Liver (tissue), 9 donors: Measurements from ENCODE around the gene KCNK18. TPM values are rescaled to one million over a fixed set of nuclear protein-coding genes. Genes with fewer than 3 reads are reported as not detected.
"Not testable (repeated sequence)": the region's sequence is repeated elsewhere in the genome, so short reads cannot be mapped to it uniquely, and the experiment has no call there.

Experiments used
- DNase-seq: peaks from one replicate; pipeline ENCODE4 v3.0.0-alpha.2; 2017; ENCODE audit warnings: low spot score
- H3K27ac ChIP-seq, 2 donors: one replicate each; pipeline ENCODE4 v1.7.0; 2013; ENCODE audit warnings: inconsistent platforms in 2 of 2, low read length in 2 of 2, control low read depth in 1 of 2, low read depth in 1 of 2, mild to moderate bottlenecking in 1 of 2
- H3K27me3 ChIP-seq, 4 donors: one replicate each; pipeline versions ENCODE4 v1.6.1 to v1.7.0; 2013; ENCODE audit warnings: low read length in 3 of 4, inconsistent platforms in 1 of 4, mild to moderate bottlenecking in 1 of 4, moderate library complexity in 1 of 4; ENCODE audit not compliant: control insufficient read depth in 4 of 4, insufficient read depth in 4 of 4
- H3K36me3 ChIP-seq, 4 donors: one replicate each; pipeline versions ENCODE4 v1.6.1 to v1.7.0; 2013; ENCODE audit warnings: low read length in 3 of 4, mild to moderate bottlenecking in 3 of 4, low read depth in 1 of 4, moderate library complexity in 1 of 4; ENCODE audit not compliant: control insufficient read depth in 4 of 4, insufficient read depth in 3 of 4
- H3K4me1 ChIP-seq, 4 donors: one replicate each; pipeline versions ENCODE4 v1.6.1 to v1.7.0; 2013; ENCODE audit warnings: low read length in 3 of 4, mild to moderate bottlenecking in 3 of 4, moderate library complexity in 1 of 4; ENCODE audit not compliant: control insufficient read depth in 4 of 4, insufficient read depth in 4 of 4
- H3K4me3 ChIP-seq, 3 donors: one replicate each; pipeline versions ENCODE4 v1.6.1 to v1.7.0; 2013; ENCODE audit warnings: low read length in 3 of 3, control low read depth in 1 of 3, low read depth in 1 of 3, mild to moderate bottlenecking in 1 of 3
- H3K9ac ChIP-seq, 2 donors: one replicate each; pipeline ENCODE4 v1.7.0; 2013; ENCODE audit warnings: low read length in 2 of 2, mild to moderate bottlenecking in 2 of 2, moderate library complexity in 2 of 2, control low read depth in 1 of 2, low read depth in 1 of 2
- H3K9me3 ChIP-seq, 4 donors: one replicate each; pipeline versions ENCODE4 v1.6.1 to v1.7.0; 2013; ENCODE audit warnings: low read length in 3 of 4; ENCODE audit not compliant: control insufficient read depth in 4 of 4
- ATF3 ChIP-seq: IDR thresholded peaks from 2 replicates; pipeline ENCODE4 v1.6.1; 2016; ENCODE audit warnings: antibody characterized with exemption
- CTCF ChIP-seq: fragments of 150-350 bp; IDR thresholded peaks from 2 replicates; pipeline ENCODE4 v1.5.1; 2017; ENCODE audit warnings: improper control_type of control experiment, low read depth, low read length; ENCODE audit not compliant: missing input control
- FOXA1 ChIP-seq: IDR thresholded peaks from 2 replicates; pipeline ENCODE4 v1.6.1; 2016; ENCODE audit warnings: antibody characterized with exemption
- FOXA2 ChIP-seq: IDR thresholded peaks from 2 replicates; pipeline ENCODE4 v1.6.1; 2016; ENCODE audit warnings: antibody characterized with exemption
- GABPA ChIP-seq, 2 donors: IDR thresholded peaks in 1 of 2; conservative IDR thresholded peaks in 1 of 2; 2 replicates each; pipeline ENCODE4 v1.6.1; 2016; ENCODE audit warnings: antibody characterized with exemption in 2 of 2, mild to moderate bottlenecking in 1 of 2, moderate library complexity in 1 of 2
- HNF4A ChIP-seq, 2 donors: conservative IDR thresholded peaks; 2 replicates each; pipeline ENCODE4 v1.6.1; 2016; ENCODE audit warnings: antibody characterized with exemption in 2 of 2, mild to moderate bottlenecking in 2 of 2
- HNF4G ChIP-seq: IDR thresholded peaks from 2 replicates; pipeline ENCODE4 v1.6.1; 2016; ENCODE audit warnings: antibody characterized with exemption
- JUND ChIP-seq, 2 donors: IDR thresholded peaks; 2 replicates each; pipeline ENCODE4 v1.6.1; 2016; ENCODE audit warnings: antibody characterized with exemption in 2 of 2
- MAX ChIP-seq: IDR thresholded peaks from 2 replicates; pipeline ENCODE4 v1.6.1; 2016; ENCODE audit warnings: antibody characterized with exemption
- NR2F2 ChIP-seq: IDR thresholded peaks from 2 replicates; pipeline ENCODE4 v1.6.1; 2016; ENCODE audit warnings: antibody characterized with exemption
- RAD21 ChIP-seq, 2 donors: IDR thresholded peaks; 2 replicates each; pipeline ENCODE4 v1.6.1; 2016; ENCODE audit warnings: antibody characterized with exemption in 2 of 2, mild to moderate bottlenecking in 2 of 2
- REST ChIP-seq: IDR thresholded peaks from 2 replicates; pipeline ENCODE4 v1.6.1; 2016; ENCODE audit warnings: antibody characterized with exemption, mild to moderate bottlenecking
- RXRA ChIP-seq, 2 donors: IDR thresholded peaks; 2 replicates each; pipeline ENCODE4 v1.6.1; 2017 to 2018; ENCODE audit warnings: antibody characterized with exemption in 2 of 2, mild to moderate bottlenecking in 1 of 2
- SP1 ChIP-seq: IDR thresholded peaks from 2 replicates; pipeline ENCODE4 v1.6.1; 2018; ENCODE audit warnings: antibody characterized with exemption, mild to moderate bottlenecking
- TAF1 ChIP-seq: conservative IDR thresholded peaks from 2 replicates; pipeline ENCODE4 v1.6.1; 2016; ENCODE audit warnings: antibody characterized with exemption, mild to moderate bottlenecking
- YY1 ChIP-seq: IDR thresholded peaks from 2 replicates; pipeline ENCODE4 v1.6.1; 2016; ENCODE audit warnings: antibody characterized with exemption, mild to moderate bottlenecking
- ZBTB33 ChIP-seq: IDR thresholded peaks from 2 replicates; pipeline ENCODE4 v1.6.1; 2016; ENCODE audit warnings: antibody characterized with exemption
- WGBS: extraction: QIAGEN DNeasy Blood & Tissue Kit; methylation state at CpG from one replicate; pipeline ENCODE4 v1.1.7; 2013; 5-methylcytosine and 5-hydroxymethylcytosine counted together
- polyA plus RNA-seq, 2 donors: library from polyadenylated mRNA; stranded (reverse) in 1 of 2; unstranded in 1 of 2; fragments of 200-250 nt in 1 of 2; fragments of >200 nt in 1 of 2; fragmentation: Nextera tagmentation in 1 of 2; extraction: Ambion mirVana in 1 of 2; gene quantifications; one replicate each; pipeline versions ENCODE4 v1.2.1 to v1.2.3, GENCODE V29; 2013 to 2015
- total RNA-seq, 2 donors: library from RNA; depleted of rRNA; stranded (reverse); fragments of >200 nt; gene quantifications; one replicate each; pipeline ENCODE4 v1.2.3, GENCODE V29; 2014
- donor health status: healthy.
- donor health status: healthy.
- donor health status: healthy.
- donor health status: healthy.
- donor health status: healthy.

The KCNK18 gene
- total and polyA plus RNA-seq, 4 donors: not detected

GRCh38 chr10:117184821-117185220, 12.5 kb upstream of the KCNK18 start:
- DNase-seq: no peak
- Histone ChIP-seq H3K36me3 (no peaks in the 10 kb centered on the region), H3K9me3 (peaks cover 0 to 1% (median 0%) of the 10 kb centered on the region in 4 donors), H3K4me1 (no peaks in the 10 kb centered on the region), H3K27ac (no peak overlapping the region), H3K4me3 (no peak overlapping the region), H3K27me3 (peaks cover 0 to 7% (median 0%) of the 10 kb centered on the region in 4 donors), H3K9ac (no peak overlapping the region)
- TF ChIP-seq REST (no peak), JUND (IDR thresholded peaks at IDR 0.05) (no peak), NR2F2 (no peak), RAD21 (IDR thresholded peaks at IDR 0.05) (no peak), SP1 (no peak), ZBTB33 (no peak), MAX (no peak), YY1 (no peak), CTCF (no peak), FOXA2 (no peak), GABPA (IDR thresholded peaks at IDR 0.05 in 1 of 2, conservative IDR thresholded peaks at IDR 0.05 in 1 of 2) (no peak), ATF3 (no peak), TAF1 (no peak), RXRA (IDR thresholded peaks at IDR 0.05) (no peak), HNF4A (conservative IDR thresholded peaks at IDR 0.05) (no peak), FOXA1 (no peak), HNF4G (no peak)
- WGBS: 84% methylated on average over 3 of the region's 3 CpGs

GRCh38 chr10:117185817-117186216, 11.5 kb upstream of the KCNK18 start:
- not testable (repeated sequence) for H3K27ac ChIP-seq, H3K9ac ChIP-seq, H3K36me3 ChIP-seq, H3K4me3 ChIP-seq, H3K4me1 ChIP-seq, H3K27me3 ChIP-seq, H3K9me3 ChIP-seq, DNase-seq
- 94% methylated on average over 4 of the region's 4 CpGs for WGBS
